Transverse colon (tissue), 4 donors: ENCODE measurements around the gene CSNK1D.

Source experiments
- EP300 ChIP-seq: sonication (generic); formaldehyde crosslinking; IDR thresholded peaks from one replicate; pipeline ENCODE4 v1.6.1; 2017; ENCODE audit warnings: antibody characterized with exemption, low read depth
- POLR2A ChIP-seq: fragments of 450-650 bp; IDR thresholded peaks from one replicate; pipeline ENCODE4 v1.6.1; 2016; ENCODE audit warnings: antibody characterized with exemption, mild to moderate bottlenecking, moderate library complexity
- POLR2AphosphoS5 ChIP-seq, 3 donors: sonication (generic); formaldehyde crosslinking; IDR thresholded peaks; one replicate each; pipeline ENCODE4 v1.6.1; 2016; ENCODE audit warnings: antibody characterized with exemption in 3 of 3
- TF ChIP-seq, protein P1 (sequence below), 5 experiments: fragments of 200-600 bp in 3 of 5; fragments of 450-650 bp in 2 of 5; sonication (generic) in 3 of 5; IDR thresholded peaks; 1 replicate in 2 of 5; 2 replicates in 3 of 5; pipeline ENCODE4 v1.5.1; 2016 to 2017; ENCODE audit warnings: antibody characterized with exemption in 5 of 5, inconsistent platforms in 3 of 5, mild to moderate bottlenecking in 2 of 5, moderate library complexity in 1 of 5

GRCh38 chr17:82294064-82294773 lies 20.7 kb upstream of the CSNK1D start:
- TF ChIP-seq POLR2A (no peak), EP300 (no peak), POLR2AphosphoS5 (IDR thresholded peaks at IDR 0.05) (peak in 1 of 3 donors; percentile 12)
- TF ChIP-seq, protein P1, sequence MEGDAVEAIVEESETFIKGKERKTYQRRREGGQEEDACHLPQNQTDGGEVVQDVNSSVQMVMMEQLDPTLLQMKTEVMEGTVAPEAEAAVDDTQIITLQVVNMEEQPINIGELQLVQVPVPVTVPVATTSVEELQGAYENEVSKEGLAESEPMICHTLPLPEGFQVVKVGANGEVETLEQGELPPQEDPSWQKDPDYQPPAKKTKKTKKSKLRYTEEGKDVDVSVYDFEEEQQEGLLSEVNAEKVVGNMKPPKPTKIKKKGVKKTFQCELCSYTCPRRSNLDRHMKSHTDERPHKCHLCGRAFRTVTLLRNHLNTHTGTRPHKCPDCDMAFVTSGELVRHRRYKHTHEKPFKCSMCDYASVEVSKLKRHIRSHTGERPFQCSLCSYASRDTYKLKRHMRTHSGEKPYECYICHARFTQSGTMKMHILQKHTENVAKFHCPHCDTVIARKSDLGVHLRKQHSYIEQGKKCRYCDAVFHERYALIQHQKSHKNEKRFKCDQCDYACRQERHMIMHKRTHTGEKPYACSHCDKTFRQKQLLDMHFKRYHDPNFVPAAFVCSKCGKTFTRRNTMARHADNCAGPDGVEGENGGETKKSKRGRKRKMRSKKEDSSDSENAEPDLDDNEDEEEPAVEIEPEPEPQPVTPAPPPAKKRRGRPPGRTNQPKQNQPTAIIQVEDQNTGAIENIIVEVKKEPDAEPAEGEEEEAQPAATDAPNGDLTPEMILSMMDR (IDR thresholded peaks at IDR 0.05), result no peak
